Measurements from ENCODE around the gene SERGEF. TPM values are rescaled to one million over a fixed set of nuclear protein-coding genes. Genes with fewer than 3 reads are reported as not detected.

The SERGEF gene
- polyA plus RNA-seq, 3 donors = 14.3 to 33.7 (median 33.3) TPM

- Mint-ChIP-seq H3K4me1 (no peaks in the 10 kb centered on the region), H3K27me3 (ENCODE audit: low read depth in 3 of 3) (peaks cover 0 to 3% (median 1%) of the 10 kb centered on the region in 3 donors), H3K4me3 (no peak overlapping the region), H3K36me3 (no peaks in the 10 kb centered on the region), H3K27ac (no peak overlapping the region), H3K9me3 (peaks cover 0 to 2% (median 0%) of the 10 kb centered on the region in 7 donors)
- Histone ChIP-seq H3K27ac (ENCODE audit: low read depth in 1 of 2, low read length in 2 of 2) (no peak overlapping the region), H2AFZ (ENCODE audit: insufficient read depth, low read depth, low read length, poor library complexity, severe bottlenecking) (no peak overlapping the region), H3K9ac (ENCODE audit: insufficient read depth, low read length, poor library complexity, severe bottlenecking) (no peak overlapping the region), H3K9me3 (replicated peaks in 1 of 2; ENCODE audit: control insufficient read depth in 1 of 2, insufficient read depth in 1 of 2, low read length in 2 of 2) (no peaks in the 10 kb centered on the region), H4K20me1 (ENCODE audit: insufficient read depth, low read length) (no peaks in the 10 kb centered on the region), H3K36me3 (replicated peaks in 1 of 2; ENCODE audit: control insufficient read depth in 1 of 2, insufficient read depth in 2 of 2, low read length in 2 of 2) (no peaks in the 10 kb centered on the region), H3K4me2 (replicated peaks; ENCODE audit: extremely low read depth, low read length, poor library complexity, severe bottlenecking) (no peak overlapping the region), H3K79me2 (ENCODE audit: insufficient read depth, low read length) (no peaks in the 10 kb centered on the region), H3K27me3 (ENCODE audit: control insufficient read depth in 2 of 2, insufficient read depth in 2 of 2, low read length in 2 of 2) (no peaks in the 10 kb centered on the region), H3K4me3 (replicated peaks in 1 of 3; ENCODE audit: low read depth in 2 of 3, low read length in 3 of 3) (no peak overlapping the region), H3K4me1 (ENCODE audit: control insufficient read depth in 1 of 2, insufficient read depth in 2 of 2, low read length in 2 of 2) (no peaks in the 10 kb centered on the region)
- no peak for DNase-seq
- no peak for TF ChIP-seq CTCF (IDR thresholded peaks at IDR 0.05)
- 90% methylated on average over 2 of the region's 2 CpGs for WGBS (ENCODE audit: insufficient coverage)
- intact Hi-C loops (cut with micrococcal nuclease) = no loop called here
Observed at GRCh38 chr11:17767914-17768313, 244.9 kb downstream of the SERGEF start.

- Histone ChIP-seq H3K36me3 (replicated peaks in 1 of 2; ENCODE audit: control insufficient read depth in 1 of 2, insufficient read depth in 2 of 2, low read length in 2 of 2) (no peaks in the 10 kb centered on the region), H3K79me2 (ENCODE audit: insufficient read depth, low read length) (no peaks in the 10 kb centered on the region), H4K20me1 (ENCODE audit: insufficient read depth, low read length) (no peaks in the 10 kb centered on the region), H3K4me2 (replicated peaks; ENCODE audit: extremely low read depth, low read length, poor library complexity, severe bottlenecking) (no peak overlapping the region), H3K9me3 (replicated peaks in 1 of 2; ENCODE audit: control insufficient read depth in 1 of 2, insufficient read depth in 1 of 2, low read length in 2 of 2) (no peaks in the 10 kb centered on the region), H3K4me1 (ENCODE audit: control insufficient read depth in 1 of 2, insufficient read depth in 2 of 2, low read length in 2 of 2) (no peaks in the 10 kb centered on the region), H3K27me3 (ENCODE audit: control insufficient read depth in 2 of 2, insufficient read depth in 2 of 2, low read length in 2 of 2) (no peaks in the 10 kb centered on the region), H2AFZ (ENCODE audit: insufficient read depth, low read depth, low read length, poor library complexity, severe bottlenecking) (no peak overlapping the region), H3K27ac (ENCODE audit: low read depth in 1 of 2, low read length in 2 of 2) (no peak overlapping the region), H3K4me3 (replicated peaks in 1 of 3; ENCODE audit: low read depth in 2 of 3, low read length in 3 of 3) (no peak overlapping the region), H3K9ac (ENCODE audit: insufficient read depth, low read length, poor library complexity, severe bottlenecking) (no peak overlapping the region)
- no peak overlapping the region for H3K27ac Mint-ChIP-seq
- WGBS (ENCODE audit: insufficient coverage) = 92% methylated on average over 5 of the region's 7 CpGs
- peaks cover 0 to 2% (median 0%) of the 10 kb centered on the region in 7 donors for H3K9me3 Mint-ChIP-seq
- H3K4me3 Mint-ChIP-seq = no peak overlapping the region
- no peaks in the 10 kb centered on the region for H3K4me1 Mint-ChIP-seq
- no peaks in the 10 kb centered on the region for H3K36me3 Mint-ChIP-seq
- H3K27me3 Mint-ChIP-seq (ENCODE audit: low read depth in 3 of 3) = peaks cover 0 to 3% (median 1%) of the 10 kb centered on the region in 3 donors
- no peak for DNase-seq
- intact Hi-C loops (cut with micrococcal nuclease) = no loop called here
- TF ChIP-seq CTCF (IDR thresholded peaks at IDR 0.05) = no peak
Observed at GRCh38 chr11:17767301-17767885, 245.5 kb downstream of the SERGEF start.

Data from CD14-positive monocyte (primary cell).